HepG2 (cell line): ENCODE measurements around the gene UST. TPM values are rescaled to one million over a fixed set of nuclear protein-coding genes. Genes with fewer than 3 reads are reported as not detected.

Source experiments
- ATAC-seq: fragments of 200-7000 bp; cut with Tn5 transposase; 3 replicates; pipeline ENCODE4 v1.9.1; 2020; ENCODE audit warnings: mild to moderate bottlenecking, moderate library complexity
- BruUV-seq: library from RNA; stranded (reverse); fragments of 400-500 nt; replicated peaks from 2 replicates; lab custom pipeline; 2021; lab: Mats Ljungman, UMichigan
- CTCF ChIA-PET: fragments of 300-600 bp; formaldehyde crosslinking; extraction: SDS; loops from one replicate; lab custom pipeline; 2021; ENCODE audit warnings: low total read pairs, inconsistent platforms, low intra/inter-chr PET ratio; lab: Yijun Ruan, JAX
- POLR2A ChIA-PET: fragments of 350-600 bp; sonication (Branson Sonifier 250); formaldehyde crosslinking; loops from one replicate; lab custom pipeline; 2020; ENCODE audit warnings: antibody characterized with exemption, inconsistent platforms; lab: Yijun Ruan, JAX
- DNase-seq: peaks from one replicate; pipeline ENCODE4 v3.0.0-alpha.2; 2015; ENCODE audit warnings: low spot score
- FAIRE-seq: peaks from 3 replicates; lab custom pipeline; 2011; peaks lifted over from hg19 to GRCh38; lab: Jason Lieb, UNC
- H2AFZ ChIP-seq: one replicate; pipeline ENCODE4 v1.6.1; 2011; ENCODE audit warnings: low read length, inconsistent platforms
- H3K27ac ChIP-seq: fragments of 300-600 bp; 3 replicates; pipeline ENCODE4 v1.8.0; 2011; ENCODE audit warnings: mixed run types, mild to moderate bottlenecking, mixed read lengths, low read length, inconsistent platforms; ENCODE audit not compliant: insufficient read depth; ENCODE audit errors: extremely low read length
- H3K27me3 ChIP-seq, 2 experiments: fragments of 200-600 bp in 1 of 2; 2 replicates in 1 of 2; 3 replicates in 1 of 2; pipeline versions ENCODE4 v1.6.0 to v1.8.0; 2011; ENCODE audit warnings: low read length in 2 of 2, mild to moderate bottlenecking in 2 of 2, moderate library complexity in 2 of 2, inconsistent platforms in 1 of 2; ENCODE audit not compliant: insufficient read depth in 2 of 2, control insufficient read depth in 1 of 2
- H3K36me3 ChIP-seq, 2 experiments: fragments of 200-600 bp in 1 of 2; replicated peaks in 1 of 2; 2 replicates in 1 of 2; 3 replicates in 1 of 2; pipeline versions ENCODE4 v1.5.1 to v1.8.0; 2011; ENCODE audit warnings: low read length in 2 of 2, inconsistent platforms in 1 of 2; ENCODE audit not compliant: insufficient read depth in 2 of 2, control insufficient read depth in 1 of 2
- H3K4me1 ChIP-seq: 2 replicates; pipeline ENCODE4 v1.5.1; 2012; ENCODE audit warnings: low read length, inconsistent platforms; ENCODE audit not compliant: insufficient read depth
- H3K4me2 ChIP-seq: 2 replicates; pipeline ENCODE4 v1.6.0; 2011; ENCODE audit warnings: low read depth, low read length, inconsistent platforms
- H3K4me3 ChIP-seq, 3 experiments: fragments of 200-600 bp in 1 of 3; sonication (generic), shearing (Covaris generic) in 1 of 3; replicated peaks in 1 of 3; 2 replicates each; pipeline ENCODE4 v1.5.1; 2011 to 2016; ENCODE audit warnings: low read length in 3 of 3, inconsistent platforms in 2 of 3, low read depth in 2 of 3, mild to moderate bottlenecking in 2 of 3, control low read depth in 1 of 3, mixed read lengths in 1 of 3; ENCODE audit not compliant: insufficient read depth in 1 of 3
- H3K79me2 ChIP-seq: one replicate; pipeline ENCODE4 v1.6.1; 2011; ENCODE audit warnings: low read length, inconsistent platforms; ENCODE audit not compliant: insufficient read depth
- H3K9ac ChIP-seq: 2 replicates; pipeline ENCODE4 v1.6.0; 2011; ENCODE audit warnings: mild to moderate bottlenecking, low read depth, low read length, inconsistent platforms; ENCODE audit not compliant: insufficient read depth
- H3K9me3 ChIP-seq: 2 replicates; pipeline ENCODE4 v1.5.1; 2012; ENCODE audit warnings: mild to moderate bottlenecking, low read length
- H4K20me1 ChIP-seq: 2 replicates; pipeline ENCODE4 v1.6.0; 2011; ENCODE audit warnings: inconsistent platforms, mild to moderate bottlenecking, low read length, moderate library complexity; ENCODE audit not compliant: insufficient read depth
- GMEB1 ChIP-seq: sonication (generic); formaldehyde crosslinking; IDR thresholded peaks from 2 replicates; pipeline ENCODE4 v1.5.1; 2020; ENCODE audit warnings: missing genetic modification reagents, mild to moderate bottlenecking, borderline replicate concordance
- KLF6 ChIP-seq: IDR thresholded peaks from 2 replicates; pipeline ENCODE4 v1.8.0; 2016; ENCODE audit warnings: missing biosample characterization, missing genetic modification reagents
- MBD4 ChIP-seq: IDR thresholded peaks from 2 replicates; pipeline ENCODE4 v1.6.1; 2012; ENCODE audit warnings: low read length, inconsistent platforms, borderline replicate concordance
- PCBP1 ChIP-seq: fragments of 200-400 bp; formaldehyde crosslinking; IDR thresholded peaks from 2 replicates; pipeline ENCODE4 v1.6.1; 2017; ENCODE audit warnings: mild to moderate bottlenecking, low read depth, low read length, borderline replicate concordance
- PRMT3 ChIP-seq: sonication (generic); formaldehyde crosslinking; IDR thresholded peaks from 2 replicates; pipeline ENCODE4 v1.8.1; 2022; ENCODE audit warnings: low read depth, mild to moderate bottlenecking, moderate library complexity, missing genetic modification reagents, borderline replicate concordance
- RCOR2 ChIP-seq: IDR thresholded peaks from 2 replicates; pipeline ENCODE4 v1.6.1; 2016; ENCODE audit warnings: missing biosample characterization, missing genetic modification reagents
- SAFB2 ChIP-seq: sonication (generic); formaldehyde crosslinking; IDR thresholded peaks from 2 replicates; pipeline ENCODE4 v1.5.1; 2020; ENCODE audit warnings: missing genetic modification reagents, low read depth, mild to moderate bottlenecking, borderline replicate concordance
- ZFAT ChIP-seq: sonication (generic); formaldehyde crosslinking; conservative IDR thresholded peaks from 2 replicates; pipeline ENCODE4 v1.8.1; 2023; ENCODE audit warnings: missing genetic modification reagents, inconsistent platforms
- ZFP82 ChIP-seq: sonication (generic); formaldehyde crosslinking; IDR thresholded peaks from 2 replicates; pipeline ENCODE4 v1.5.1; 2020; ENCODE audit warnings: mild to moderate bottlenecking, missing genetic modification reagents, borderline replicate concordance
- ZNF142 ChIP-seq: sonication (generic); formaldehyde crosslinking; IDR thresholded peaks from 2 replicates; pipeline ENCODE4 v1.4.0; 2020; ENCODE audit warnings: missing genetic modification reagents
- ZNF253 ChIP-seq: sonication (generic); formaldehyde crosslinking; IDR thresholded peaks from 2 replicates; pipeline ENCODE4 v1.8.0; 2022; ENCODE audit warnings: mild to moderate bottlenecking, missing genetic modification reagents, borderline replicate concordance
- ZNF383 ChIP-seq: sonication (generic); formaldehyde crosslinking; IDR thresholded peaks from 2 replicates; pipeline ENCODE4 v1.4.0; 2020; ENCODE audit warnings: missing genetic modification reagents, mild to moderate bottlenecking, borderline replicate concordance
- ZNF567 ChIP-seq: sonication (generic); formaldehyde crosslinking; IDR thresholded peaks from 2 replicates; pipeline ENCODE4 v1.8.1; 2023; ENCODE audit warnings: mild to moderate bottlenecking, missing genetic modification reagents, borderline replicate concordance
- WGBS: methylation state at CpG from one replicate; pipeline ENCODE4 v1.1.6; 2017; ENCODE audit warnings: low lambda C conversion rate; 5-methylcytosine and 5-hydroxymethylcytosine counted together
- in situ Hi-C: cut with HindIII; loops from 2 replicates; pipeline ENCODE4 v1.10.0; 2017; ENCODE audit warnings: low pct_unique_long_range_greater_than_20kb; ENCODE audit not compliant: extremely low pct_ligation_motif_present
- intact Hi-C: fragments of 100-400 bp; cut with micrococcal nuclease; formaldehyde crosslinking; loops from one replicate; pipeline ENCODE4 v1.10.0; 2022; ENCODE audit not compliant: unreplicated experiment
- polyA plus RNA-seq, 8 experiments: library from polyadenylated mRNA; depleted of rRNA in 3 of 8; stranded (reverse) in 7 of 8; unstranded in 1 of 8; fragments of >200 nt; fragmentation: Illumina TruSeq in 4 of 8; extraction: Trizol in 4 of 8; gene quantifications; 2 replicates each; pipeline versions ENCODE4 v1.2.1 to v1.2.3, GENCODE V29; 2011 to 2016; ENCODE audit warnings: low read depth in 4 of 8, missing spikeins in 1 of 8, mixed read lengths in 1 of 8; ENCODE audit not compliant: insufficient read depth in 1 of 8
- total RNA-seq, 5 experiments: library from RNA; depleted of rRNA; stranded (reverse); fragments of >200 nt; fragmentation: Illumina TruSeq; extraction: Trizol; gene quantifications; 2 replicates each; pipeline ENCODE4 v1.2.3, GENCODE V29; 2016; ENCODE audit warnings: low read depth in 1 of 5

The UST gene
- total and polyA plus RNA-seq, 2 of the 13 experiments (the other 11 are each of a cell fraction or from before 2014, with no cell fraction given) = 0.27 TPM; not detected in 1

- no peaks in the 10 kb centered on the region for H3K36me3 ChIP-seq
- no TSS peak for BruUV-seq
- no peaks in the 10 kb centered on the region for H3K79me2 ChIP-seq
- H4K20me1 ChIP-seq = no peaks in the 10 kb centered on the region
- H3K9ac ChIP-seq = no peak overlapping the region
- no peak overlapping the region for H2AFZ ChIP-seq
- no peak overlapping the region for H3K27ac ChIP-seq
- no peaks in the 10 kb centered on the region for H3K9me3 ChIP-seq
- FAIRE-seq (no peak), ATAC-seq (no peak), DNase-seq (no peak)
- H3K4me2 ChIP-seq = no peak overlapping the region
- POLR2A ChIA-PET = no interaction called here
- no peaks in the 10 kb centered on the region for H3K4me1 ChIP-seq
- intact Hi-C loops (no loop called here), in situ Hi-C loops (no loop called here)
- 4% methylated on average over 3 of the region's 3 CpGs for WGBS
- no peak overlapping the region for H3K4me3 ChIP-seq
- CTCF ChIA-PET = no interaction called here
- no peaks in the 10 kb centered on the region; a peak in 1 of 5 replicates for H3K27me3 ChIP-seq
- TF ChIP-seq ZNF383 (CRISPR knock-in tag) (no peak), PCBP1 (no peak), ZNF567 (no peak), GMEB1 (no peak), ZFAT (CRISPR knock-in tag) (no peak), ZNF253 (CRISPR knock-in tag) (no peak)
These were observed 83.8 kb downstream of the UST start for GRCh38 chr6:148830614-148831013.

GRCh38 chr6:148831064-148831463 lies 84.2 kb downstream of the UST start:
- Histone ChIP-seq H3K27ac (no peak overlapping the region), H2AFZ (no peak overlapping the region), H3K9me3 (no peaks in the 10 kb centered on the region), H3K4me3 (no peak overlapping the region), H3K79me2 (no peaks in the 10 kb centered on the region), H3K4me2 (no peak overlapping the region), H3K36me3 (no peaks in the 10 kb centered on the region), H3K27me3 (no peaks in the 10 kb centered on the region; a peak in 1 of 5 replicates), H4K20me1 (no peaks in the 10 kb centered on the region), H3K4me1 (no peaks in the 10 kb centered on the region), H3K9ac (no peak overlapping the region)
- no peak for DNase-seq
- intact Hi-C loops (no loop called here), in situ Hi-C loops (no loop called here)
- 76% methylated on average over 6 of the region's 6 CpGs for WGBS
- no TSS peak for BruUV-seq
- ChIA-PET CTCF (no interaction called here), POLR2A (no interaction called here)
- ATAC-seq = no peak
- FAIRE-seq = no peak
- TF ChIP-seq SAFB2 (CRISPR knock-in tag) = no peak
- TF ChIP-seq ZNF142 (CRISPR knock-in tag) = no peak
- TF ChIP-seq KLF6 (CRISPR knock-in tag) = no peak
- TF ChIP-seq RCOR2 (CRISPR knock-in tag) = no peak
- no peak for TF ChIP-seq PRMT3 (CRISPR knock-in tag)
- TF ChIP-seq MBD4 = no peak
- no peak for TF ChIP-seq ZFP82 (CRISPR knock-in tag)
